GM13976 (cell line): ENCODE results near the gene PP2D1.
"Not testable (repeated sequence)": the region's sequence is repeated elsewhere in the genome, so short reads cannot be mapped to it uniquely, and the experiment has no call there.

ENCODE experiments used
- DNase-seq: peaks from one replicate; pipeline ENCODE4 v3.0.0; 2012; ENCODE audit warnings: low spot score
- in situ Hi-C: fragments of 300-500 bp; cut with MboI; formaldehyde crosslinking; loops from one replicate; pipeline ENCODE4 v1.12.0; 2022; ENCODE audit warnings: low sequenced_read_pairs, mixed read lengths, inconsistent platforms; ENCODE audit not compliant: unreplicated experiment
- TF ChIP-seq, protein P1 (sequence below): IDR thresholded peaks from 2 replicates; pipeline ENCODE4 v1.5.1; 2012; ENCODE audit warnings: borderline replicate concordance, mild to moderate bottlenecking; ENCODE audit not compliant: insufficient read depth; ENCODE audit errors: extremely low read depth, missing control alignments, control extremely low read depth

The PP2D1 gene

GRCh38 chr3:20040548-20041196, 28.6 kb upstream of the PP2D1 start:
- in situ Hi-C loops = no loop called here
- TF ChIP-seq, protein P1, sequence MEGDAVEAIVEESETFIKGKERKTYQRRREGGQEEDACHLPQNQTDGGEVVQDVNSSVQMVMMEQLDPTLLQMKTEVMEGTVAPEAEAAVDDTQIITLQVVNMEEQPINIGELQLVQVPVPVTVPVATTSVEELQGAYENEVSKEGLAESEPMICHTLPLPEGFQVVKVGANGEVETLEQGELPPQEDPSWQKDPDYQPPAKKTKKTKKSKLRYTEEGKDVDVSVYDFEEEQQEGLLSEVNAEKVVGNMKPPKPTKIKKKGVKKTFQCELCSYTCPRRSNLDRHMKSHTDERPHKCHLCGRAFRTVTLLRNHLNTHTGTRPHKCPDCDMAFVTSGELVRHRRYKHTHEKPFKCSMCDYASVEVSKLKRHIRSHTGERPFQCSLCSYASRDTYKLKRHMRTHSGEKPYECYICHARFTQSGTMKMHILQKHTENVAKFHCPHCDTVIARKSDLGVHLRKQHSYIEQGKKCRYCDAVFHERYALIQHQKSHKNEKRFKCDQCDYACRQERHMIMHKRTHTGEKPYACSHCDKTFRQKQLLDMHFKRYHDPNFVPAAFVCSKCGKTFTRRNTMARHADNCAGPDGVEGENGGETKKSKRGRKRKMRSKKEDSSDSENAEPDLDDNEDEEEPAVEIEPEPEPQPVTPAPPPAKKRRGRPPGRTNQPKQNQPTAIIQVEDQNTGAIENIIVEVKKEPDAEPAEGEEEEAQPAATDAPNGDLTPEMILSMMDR = peak; percentile 28
- DNase-seq = peak; percentile 81

DNA sequence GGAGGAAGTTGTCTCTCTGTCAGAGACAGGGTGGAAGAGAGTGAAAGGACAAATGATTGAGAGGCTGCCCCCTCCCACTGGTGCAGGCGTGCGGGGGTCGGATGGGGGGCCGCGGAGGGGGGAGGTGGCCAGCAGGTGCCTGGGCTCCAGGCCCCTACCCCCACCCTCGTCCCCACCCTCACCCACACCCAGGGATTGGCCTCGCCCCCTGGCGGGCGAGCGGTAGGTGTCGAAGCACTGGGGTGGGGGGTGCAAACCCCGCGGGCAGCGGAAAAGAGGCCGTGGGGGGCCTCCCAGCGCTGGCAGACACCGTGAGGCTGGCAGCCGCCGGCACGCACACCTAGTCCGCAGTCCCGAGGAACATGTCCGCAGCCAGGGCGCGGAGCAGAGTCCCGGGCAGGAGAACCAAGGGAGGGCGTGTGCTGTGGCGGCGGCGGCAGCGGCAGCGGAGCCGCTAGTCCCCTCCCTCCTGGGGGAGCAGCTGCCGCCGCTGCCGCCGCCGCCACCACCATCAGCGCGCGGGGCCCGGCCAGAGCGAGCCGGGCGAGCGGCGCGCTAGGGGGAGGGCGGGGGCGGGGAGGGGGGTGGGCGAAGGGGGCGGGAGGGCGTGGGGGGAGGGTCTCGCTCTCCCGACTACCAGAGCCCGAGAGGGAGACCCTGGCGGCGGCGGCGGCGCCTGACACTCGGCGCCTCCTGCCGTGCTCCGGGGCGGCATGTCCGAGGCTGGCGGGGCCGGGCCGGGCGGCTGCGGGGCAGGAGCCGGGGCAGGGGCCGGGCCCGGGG, 27.9 kb upstream of the PP2D1 start, which contains the start of gene KAT2B:
KAT2B (plus strand) TSS at position 682 of the 783 bp plus-strand sequence; CDS start at position 714, 32 bp downstream.
- DNase-seq = peak; percentile 86
- TF ChIP-seq, protein P1 = peak; percentile 70
- in situ Hi-C loops = no loop called here

DNA sequence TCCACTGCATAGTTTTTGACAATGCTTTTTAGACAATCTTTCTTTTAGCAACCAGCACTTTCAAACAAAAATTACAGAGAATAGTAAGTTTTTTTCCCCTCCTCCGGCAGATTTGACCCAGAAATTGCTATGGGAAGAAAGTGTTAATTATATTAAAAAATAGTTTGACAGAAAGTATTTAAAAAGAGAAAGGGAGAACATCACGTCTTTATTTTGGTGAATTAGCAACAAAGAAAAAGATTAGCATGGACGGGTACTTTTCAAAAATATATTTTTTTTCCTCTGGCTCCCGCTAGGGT, 27.4 kb upstream of the PP2D1 start:
- TF ChIP-seq, protein P1 = no peak
- DNase-seq = no peak
- in situ Hi-C loops = no loop called here

DNA sequence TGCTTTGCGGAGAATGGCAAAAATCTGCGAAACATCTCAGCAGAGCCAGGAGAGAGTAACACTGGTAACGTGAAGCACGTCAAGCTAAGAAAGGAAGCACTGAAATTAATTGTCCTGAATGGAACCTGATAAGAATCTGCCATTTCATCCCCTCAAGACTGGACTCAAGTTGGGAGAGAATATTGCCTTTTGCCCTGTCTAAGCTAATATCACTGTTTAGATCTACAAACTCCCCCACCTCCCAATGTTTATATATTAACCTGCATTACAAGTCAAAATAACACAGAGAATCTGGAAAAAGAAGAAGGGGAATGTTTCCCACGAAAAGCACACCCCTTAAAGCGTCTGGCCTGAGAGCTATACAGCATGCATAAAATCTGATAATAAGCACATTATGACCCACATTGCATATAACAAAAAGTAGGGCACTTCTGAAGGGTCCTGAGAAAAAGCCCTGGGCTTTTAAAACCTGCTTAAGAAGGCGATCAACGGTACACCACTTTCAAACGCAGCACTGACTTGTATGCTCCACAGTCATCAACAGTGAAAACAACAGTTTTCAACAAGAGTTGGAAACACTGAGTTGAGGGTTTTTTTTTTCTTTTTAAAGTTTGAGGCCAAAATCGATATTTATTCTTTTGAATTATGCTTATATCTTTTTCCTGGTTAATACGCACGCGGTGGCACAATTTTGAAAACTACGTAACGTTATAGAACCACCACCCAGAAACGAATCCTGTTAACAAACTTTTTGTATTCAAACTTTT, 26.8 kb upstream of the PP2D1 start:
- no peak for DNase-seq
- in situ Hi-C loops = no loop called here

GRCh38 chr3:20037255-20037996, 25.4 kb upstream of the PP2D1 start:
- in situ Hi-C loops = no loop called here
- TF ChIP-seq, protein P1 = no peak
- DNase-seq = no peak

More for the DNA sequence above, 26.8 kb upstream of the PP2D1 start:
- TF ChIP-seq, protein P1 = no peak

DNA sequence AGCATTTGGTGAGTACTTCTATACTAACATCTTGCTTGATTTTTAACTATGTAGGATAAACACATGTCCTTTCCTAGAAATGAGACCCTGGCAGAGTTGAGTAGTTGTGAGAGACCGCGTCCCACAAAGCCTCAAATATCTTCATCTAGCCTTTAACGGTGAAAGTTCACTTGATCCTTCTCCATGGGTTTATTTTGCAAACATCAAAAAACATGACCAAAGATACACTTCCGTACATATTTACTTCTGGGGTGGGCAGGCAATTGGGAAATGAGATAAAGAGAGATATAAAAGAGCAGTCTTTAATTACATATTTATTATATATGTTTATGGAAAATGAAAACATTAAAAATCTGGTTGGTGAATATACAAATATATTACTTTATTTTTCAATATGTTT, 23.0 kb upstream of the PP2D1 start:
- in situ Hi-C loops = no loop called here
- no peak for DNase-seq
- TF ChIP-seq, protein P1 = no peak

GRCh38 chr3:20031939-20032338, 19.9 kb upstream of the PP2D1 start:
- in situ Hi-C loops, DNase-seq: not testable (repeated sequence)
